ENCODE data around the gene RTN4RL1.
A peak's percentile ranks its signal among the peaks of the same experiment; 100 is the strongest.

Gene RTN4RL1

GRCh38 chr17:2034806-2035540 lies 9.8 kb upstream of the RTN4RL1 start:
- H3K4me3 ChIP-seq (ENCODE audit: low read depth, low read length): no peak overlapping the region
- no peak for TF ChIP-seq CTCF (IDR thresholded peaks at IDR 0.05; ENCODE audit: borderline replicate concordance, insufficient read depth, low read depth, low read length)

DNA sequence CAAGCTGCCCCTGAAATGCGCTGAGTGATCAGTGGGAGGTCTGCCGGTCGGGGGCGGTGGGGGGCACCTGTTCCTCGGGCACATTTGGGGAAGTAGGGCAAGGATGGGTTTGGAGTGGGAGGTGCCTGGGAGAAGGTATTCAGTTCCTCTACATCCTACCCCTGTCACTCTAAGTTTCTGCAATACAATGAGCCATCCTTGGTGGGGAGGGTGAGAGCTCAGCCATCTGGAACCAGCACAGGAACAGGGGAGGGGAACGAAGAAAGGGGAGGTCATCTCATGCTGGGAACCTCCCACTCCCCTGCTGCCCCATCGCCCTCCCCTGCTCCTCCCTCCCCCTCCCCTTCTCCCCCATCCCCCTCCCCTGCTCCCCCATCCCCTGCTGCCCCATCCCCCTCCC lies 9.0 kb upstream of the RTN4RL1 start:
- no peak for TF ChIP-seq CTCF (IDR thresholded peaks at IDR 0.05; ENCODE audit: borderline replicate concordance, insufficient read depth, low read depth, low read length)
- H3K4me3 ChIP-seq (ENCODE audit: low read depth, low read length): no peak overlapping the region

- no peak overlapping the region for H3K4me3 ChIP-seq (ENCODE audit: low read depth, low read length)
- TF ChIP-seq CTCF (IDR thresholded peaks at IDR 0.05; ENCODE audit: borderline replicate concordance, insufficient read depth, low read depth, low read length): no peak
Measured at GRCh38 chr17:2033153-2033552, 8.0 kb upstream of the RTN4RL1 start.

DNA sequence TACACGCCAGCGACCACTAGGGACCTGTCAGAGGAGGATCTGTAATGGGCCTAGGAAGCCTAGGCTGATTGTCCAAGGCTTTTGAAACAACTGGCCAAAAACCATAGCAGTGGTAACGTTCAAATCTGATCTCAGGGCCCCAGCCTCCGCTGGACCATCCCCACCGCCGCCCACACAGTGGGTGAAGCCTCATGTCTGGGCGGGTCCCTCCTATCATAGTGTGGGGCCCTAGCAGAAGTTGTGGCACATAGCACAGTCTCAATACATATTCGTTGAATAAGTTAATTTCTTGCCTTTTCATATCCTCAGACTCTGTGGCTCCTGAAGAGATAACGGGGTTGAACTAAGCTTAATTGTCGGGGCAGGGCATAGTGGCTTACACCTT lies 5.6 kb upstream of the RTN4RL1 start:
- peak; percentile 65 for TF ChIP-seq CTCF (IDR thresholded peaks at IDR 0.05; ENCODE audit: borderline replicate concordance, insufficient read depth, low read depth, low read length)
- peak overlapping the region; percentile 100 for H3K4me3 ChIP-seq (ENCODE audit: low read depth, low read length)

DNA sequence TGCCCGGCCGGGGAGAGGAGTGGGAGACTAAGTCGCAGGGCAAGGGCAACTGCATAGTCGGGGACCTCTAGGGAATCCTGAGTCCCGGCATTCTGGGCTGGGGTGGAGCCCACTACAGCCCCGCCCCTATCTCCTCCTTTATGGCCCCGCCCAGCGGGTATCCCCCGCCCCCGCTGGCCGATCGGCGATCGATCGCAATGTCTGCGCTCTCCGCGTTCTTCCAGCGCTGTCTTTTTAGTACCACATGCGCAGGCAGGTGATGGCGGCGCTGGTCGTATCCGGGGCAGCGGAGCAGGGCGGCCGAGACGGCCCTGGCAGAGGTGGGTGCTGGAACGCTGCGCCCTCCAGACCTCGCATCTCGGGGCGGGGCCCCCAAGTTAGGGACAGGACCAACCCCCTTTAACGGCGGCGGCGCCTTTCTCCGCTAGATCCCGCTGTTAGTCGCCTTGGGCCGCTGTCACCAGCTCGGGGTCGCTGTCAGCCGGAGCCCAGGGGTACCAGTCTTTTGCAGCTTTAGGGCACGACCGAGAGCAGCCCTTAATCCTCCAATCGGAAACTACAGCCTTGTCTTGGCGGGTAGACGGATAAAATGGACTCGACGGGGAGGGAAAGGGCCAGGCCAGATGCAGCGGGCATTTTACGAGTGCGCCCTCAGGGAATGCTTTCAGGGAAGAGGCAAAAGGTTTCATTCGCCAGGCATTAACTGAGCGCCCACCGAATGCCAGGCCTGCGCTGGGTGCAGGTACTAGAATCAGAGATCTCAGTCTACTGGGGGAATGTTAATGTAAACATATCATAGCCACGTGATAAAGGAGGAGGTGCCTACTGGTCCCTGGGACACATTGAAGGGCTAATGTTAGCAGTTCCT lies 5.0 kb upstream of the RTN4RL1 start, which contains the start of gene DPH1:
TSS of gene DPH1 (plus strand) at position 243 of the 868 bp plus-strand sequence. CDS start at position 260, 17 bp downstream.
- no peak for TF ChIP-seq CTCF (IDR thresholded peaks at IDR 0.05; ENCODE audit: borderline replicate concordance, insufficient read depth, low read depth, low read length)

DNA sequence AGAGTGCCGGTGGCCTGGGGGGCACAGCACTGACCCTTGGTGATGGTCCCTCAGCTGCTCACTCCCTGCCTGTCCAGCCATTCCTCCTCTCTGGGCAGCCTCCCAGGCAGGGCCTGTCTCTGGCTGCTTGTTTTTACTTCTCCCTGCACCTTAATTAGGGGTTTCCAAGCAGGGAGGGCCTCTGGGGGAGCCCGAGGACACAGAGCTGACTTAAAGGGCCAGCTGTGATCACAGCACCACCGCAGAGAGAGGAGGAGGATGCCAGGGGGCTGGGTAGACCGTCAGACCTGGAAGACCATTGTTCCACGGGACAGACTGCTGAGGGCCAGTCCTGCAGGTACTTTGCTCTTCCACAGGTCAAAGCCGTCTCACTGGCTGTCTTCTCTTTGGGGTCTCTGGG lies 3.6 kb upstream of the RTN4RL1 start:
- TF ChIP-seq CTCF (IDR thresholded peaks at IDR 0.05; ENCODE audit: borderline replicate concordance, insufficient read depth, low read depth, low read length): 0 out of 2 replicates have a peak, but pooled peaks have one; percentile 13
- no peak overlapping the region for H3K4me3 ChIP-seq (ENCODE audit: low read depth, low read length)

More for the DNA sequence above, 5.0 kb upstream of the RTN4RL1 start, which contains the start of gene DPH1:
- H3K4me3 ChIP-seq (ENCODE audit: low read depth, low read length): peak within 1 kb of the TSS; percentile 100
